Adrenal gland (tissue), 5 donors: Measurements from ENCODE around the gene TNFRSF1B.

Experiments
- POLR2A ChIP-seq, 2 donors: fragments of 450-650 bp; IDR thresholded peaks; one replicate each; pipeline ENCODE4 v1.6.1; 2017; ENCODE audit warnings: antibody characterized with exemption in 2 of 2, mild to moderate bottlenecking in 2 of 2, moderate library complexity in 1 of 2
- TF ChIP-seq, protein P1 (sequence below), 6 experiments: fragments of 450-650 bp in 4 of 6; fragments of 200-600 bp in 2 of 6; sonication (generic) in 1 of 6; IDR thresholded peaks; 1 replicate in 5 of 6; 2 replicates in 1 of 6; pipeline versions ENCODE4 v1.5.1 to v1.8.0; 2016 to 2021; ENCODE audit warnings: antibody characterized with exemption in 6 of 6, mild to moderate bottlenecking in 2 of 6, moderate library complexity in 1 of 6
- donor health status: DM: no; HTN: no; CAD: no.

DNA sequence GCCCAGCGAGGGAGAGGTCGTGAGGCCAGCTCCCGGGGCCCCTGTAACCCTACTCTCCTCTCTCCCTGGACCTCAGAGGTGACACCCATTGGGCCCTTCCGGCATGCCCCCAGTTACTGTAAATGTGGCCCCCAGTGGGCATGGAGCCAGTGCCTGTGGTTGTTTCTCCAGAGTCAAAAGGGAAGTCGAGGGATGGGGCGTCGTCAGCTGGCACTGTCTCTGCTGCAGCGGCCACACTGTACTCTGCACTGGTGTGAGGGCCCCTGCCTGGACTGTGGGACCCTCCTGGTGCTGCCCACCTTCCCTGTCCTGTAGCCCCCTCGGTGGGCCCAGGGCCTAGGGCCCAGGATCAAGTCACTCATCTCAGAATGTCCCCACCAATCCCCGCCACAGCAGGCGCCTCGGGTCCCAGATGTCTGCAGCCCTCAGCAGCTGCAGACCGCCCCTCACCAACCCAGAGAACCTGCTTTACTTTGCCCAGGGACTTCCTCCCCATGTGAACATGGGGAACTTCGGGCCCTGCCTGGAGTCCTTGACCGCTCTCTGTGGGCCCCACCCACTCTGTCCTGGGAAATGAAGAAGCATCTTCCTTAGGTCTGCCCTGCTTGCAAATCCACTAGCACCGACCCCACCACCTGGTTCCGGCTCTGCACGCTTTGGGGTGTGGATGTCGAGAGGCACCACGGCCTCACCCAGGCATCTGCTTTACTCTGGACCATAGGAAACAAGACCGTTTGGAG lies 23.7 kb upstream of the TNFRSF1B start:
- no peak for TF ChIP-seq POLR2A (IDR thresholded peaks at IDR 0.05)
- TF ChIP-seq, protein P1, sequence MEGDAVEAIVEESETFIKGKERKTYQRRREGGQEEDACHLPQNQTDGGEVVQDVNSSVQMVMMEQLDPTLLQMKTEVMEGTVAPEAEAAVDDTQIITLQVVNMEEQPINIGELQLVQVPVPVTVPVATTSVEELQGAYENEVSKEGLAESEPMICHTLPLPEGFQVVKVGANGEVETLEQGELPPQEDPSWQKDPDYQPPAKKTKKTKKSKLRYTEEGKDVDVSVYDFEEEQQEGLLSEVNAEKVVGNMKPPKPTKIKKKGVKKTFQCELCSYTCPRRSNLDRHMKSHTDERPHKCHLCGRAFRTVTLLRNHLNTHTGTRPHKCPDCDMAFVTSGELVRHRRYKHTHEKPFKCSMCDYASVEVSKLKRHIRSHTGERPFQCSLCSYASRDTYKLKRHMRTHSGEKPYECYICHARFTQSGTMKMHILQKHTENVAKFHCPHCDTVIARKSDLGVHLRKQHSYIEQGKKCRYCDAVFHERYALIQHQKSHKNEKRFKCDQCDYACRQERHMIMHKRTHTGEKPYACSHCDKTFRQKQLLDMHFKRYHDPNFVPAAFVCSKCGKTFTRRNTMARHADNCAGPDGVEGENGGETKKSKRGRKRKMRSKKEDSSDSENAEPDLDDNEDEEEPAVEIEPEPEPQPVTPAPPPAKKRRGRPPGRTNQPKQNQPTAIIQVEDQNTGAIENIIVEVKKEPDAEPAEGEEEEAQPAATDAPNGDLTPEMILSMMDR (IDR thresholded peaks at IDR 0.05) = no peak
